Measurements from ENCODE around the gene PLXND1. TPM values are rescaled to one million over a fixed set of nuclear protein-coding genes. Genes with fewer than 3 reads are reported as not detected.

The PLXND1 gene
- total RNA-seq, 1 donor from 2014 or later = 3.1 TPM

- Mint-ChIP-seq H3K4me3 (no peak overlapping the region), H3K4me1 (peaks cover 24% of the 10 kb centered on the region), H3K27me3 (peaks cover 14% of the 10 kb centered on the region), H3K9me3 (no peaks in the 10 kb centered on the region), H3K36me3 (ENCODE audit: low read depth) (no peaks in the 10 kb centered on the region), H3K27ac (no peak overlapping the region)
- intact Hi-C loops (cut with micrococcal nuclease) = no loop called here
- ChIA-PET CTCF (no interaction called here), POLR2A (interaction anchor here (0.6 to 0.8 kb wide), 2 partner anchors 9 to 30 kb away, joined by 3 to 5 read pairs; no protein-coding TSS in a partner anchor)
- no peak for ATAC-seq (ENCODE audit: low read depth)
- TF ChIP-seq CTCF (IDR thresholded peaks at IDR 0.05) = no peak
- DNase-seq = no peak
These were observed 10.0 kb downstream of the PLXND1 start for GRCh38 chr3:129596194-129597086.

GRCh38 chr3:129595544-129596193 is 10.8 kb downstream of the PLXND1 start:
- Mint-ChIP-seq H3K4me3 (no peak overlapping the region), H3K4me1 (peaks cover 24% of the 10 kb centered on the region), H3K27me3 (peaks cover 14% of the 10 kb centered on the region), H3K36me3 (ENCODE audit: low read depth) (no peaks in the 10 kb centered on the region), H3K9me3 (no peaks in the 10 kb centered on the region), H3K27ac (no peak overlapping the region)
- TF ChIP-seq CTCF (IDR thresholded peaks at IDR 0.05) = no peak
- CTCF ChIA-PET = no interaction called here
- POLR2A ChIA-PET = interaction anchor here (0.8 to 0.9 kb wide), 2 partner anchors 10 kb away, joined by 3 read pairs; partner anchors contain the start of gene PLXND1
- ATAC-seq (ENCODE audit: low read depth) (no peak), DNase-seq (no peak)
- intact Hi-C loops (cut with micrococcal nuclease) = no loop called here

GRCh38 chr3:129594907-129595390 is 11.5 kb downstream of the PLXND1 start:
- ChIA-PET POLR2A (interaction anchor here (0.9 kb wide), 1 partner anchor 11 kb away, joined by 3 read pairs; the partner anchor contains the start of gene PLXND1), CTCF (interaction anchor here (1.6 kb wide), 1 partner anchor 105 kb away, joined by 4 read pairs; no protein-coding TSS in a partner anchor)
- TF ChIP-seq CTCF (IDR thresholded peaks at IDR 0.05) = no peak
- Mint-ChIP-seq H3K36me3 (ENCODE audit: low read depth) (no peaks in the 10 kb centered on the region), H3K27me3 (peaks cover 14% of the 10 kb centered on the region), H3K4me3 (no peak overlapping the region), H3K4me1 (peaks cover 24% of the 10 kb centered on the region), H3K27ac (no peak overlapping the region), H3K9me3 (no peaks in the 10 kb centered on the region)
- intact Hi-C loops (cut with micrococcal nuclease) = no loop called here
- DNase-seq (no peak), ATAC-seq (ENCODE audit: low read depth) (no peak)

- POLR2A ChIA-PET = no interaction called here
- CTCF ChIA-PET = interaction anchor here (1.6 kb wide), 1 partner anchor 104 kb away, joined by 4 read pairs; no protein-coding TSS in a partner anchor
- no peak for DNase-seq
- Mint-ChIP-seq H3K27ac (no peak overlapping the region), H3K4me3 (no peak overlapping the region), H3K36me3 (ENCODE audit: low read depth) (no peaks in the 10 kb centered on the region), H3K27me3 (peaks cover 14% of the 10 kb centered on the region), H3K4me1 (peaks cover 24% of the 10 kb centered on the region), H3K9me3 (no peaks in the 10 kb centered on the region)
- TF ChIP-seq CTCF (IDR thresholded peaks at IDR 0.05) = no peak
- no peak for ATAC-seq (ENCODE audit: low read depth)
- intact Hi-C loops (cut with micrococcal nuclease) = no loop called here
These were observed 12.1 kb downstream of the PLXND1 start for GRCh38 chr3:129594409-129594808.
